ENCODE data around the gene PPM1N. TPM values are rescaled to one million over a fixed set of nuclear protein-coding genes. Genes with fewer than 3 reads are reported as not detected.
A peak's percentile ranks its signal among the peaks of the same experiment; 100 is the strongest.

The PPM1N gene
- total and polyA plus RNA-seq, 2 of the 13 experiments (the other 11 are each of a cell fraction or from before 2014, with no cell fraction given): 0.31 to 1.8 TPM

DNA sequence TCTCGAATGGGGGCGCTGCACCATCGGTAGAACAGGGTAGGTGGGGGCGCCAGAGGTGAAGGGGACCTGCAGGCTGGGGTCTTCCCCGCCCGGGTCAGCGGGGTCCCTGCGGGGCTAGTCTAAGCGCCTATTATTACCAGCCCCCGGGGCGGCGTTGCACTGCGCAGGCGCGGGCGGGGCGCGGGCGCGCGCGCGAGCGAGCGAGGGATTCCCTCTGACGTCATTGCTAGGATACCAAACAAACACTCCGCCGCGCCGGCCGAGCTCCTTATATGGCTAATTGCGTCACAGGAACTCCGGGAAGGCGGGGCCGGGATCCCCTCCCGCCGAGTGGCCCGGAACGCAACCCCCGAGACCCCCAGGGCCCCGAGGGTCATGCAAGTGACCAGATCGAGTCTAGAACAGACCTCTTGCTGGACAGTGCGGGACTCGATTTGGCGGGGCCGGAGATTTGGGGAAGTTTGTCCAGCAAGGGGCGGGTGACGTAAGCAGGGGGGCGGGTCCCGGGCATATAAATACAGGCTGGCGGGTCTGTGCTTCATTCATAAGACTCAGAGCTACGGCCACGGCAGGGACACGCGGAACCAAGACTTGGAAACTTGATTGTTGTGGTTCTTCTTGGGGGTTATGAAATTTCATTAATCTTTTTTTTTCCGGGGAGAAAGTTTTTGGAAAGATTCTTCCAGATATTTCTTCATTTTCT, 30.6 kb upstream of the PPM1N start, which contains the start of gene FOSB (continued):
- TF ChIP-seq ZNF709 (CRISPR knock-in tag; IDR thresholded peaks at IDR 0.05) (no peak), EZH2 (conservative IDR thresholded peaks at IDR 0.05; ENCODE audit: low read depth, low read length) (no peak), JUN (CRISPR knock-in tag; IDR thresholded peaks at IDR 0.05) (no peak; the same call in 1 of the 2 replicates), ZNF34 (CRISPR knock-in tag; IDR thresholded peaks at IDR 0.05; ENCODE audit: borderline replicate concordance) (no peak), HNRNPH1 (optimal IDR thresholded peaks at IDR 0.05; ENCODE audit: low read depth, low read length) (no peak), ZNF496 (CRISPR knock-in tag; IDR thresholded peaks at IDR 0.05; ENCODE audit: insufficient replicate concordance) (no peak), DMAP1 (CRISPR knock-in tag; IDR thresholded peaks at IDR 0.05) (no peak), TFDP2 (CRISPR knock-in tag; IDR thresholded peaks at IDR 0.05) (peak; percentile 41; the same call in 1 of the 2 replicates), TCF12 (IDR thresholded peaks at IDR 0.05) (no peak), TCF12 (CRISPR knock-in tag; IDR thresholded peaks at IDR 0.05) (peak; percentile 59; the same call in 1 of the 2 replicates), GLI4 (CRISPR knock-in tag; IDR thresholded peaks at IDR 0.05; ENCODE audit: borderline replicate concordance) (no peak), NCOA2 (CRISPR knock-in tag; IDR thresholded peaks at IDR 0.05) (no peak), BORCS8-MEF2B (CRISPR knock-in tag; IDR thresholded peaks at IDR 0.05) (no peak), YY1 (IDR thresholded peaks at IDR 0.05; ENCODE audit: insufficient read depth, insufficient replicate concordance, low read depth, low read length) (no peak), ZNF317 (CRISPR knock-in tag; IDR thresholded peaks at IDR 0.05) (0 out of 2 replicates have a peak, but pooled peaks have one; percentile 8), ZNF546 (CRISPR knock-in tag; conservative IDR thresholded peaks at IDR 0.05) (no peak), CERS6 (CRISPR knock-in tag; IDR thresholded peaks at IDR 0.05) (no peak), SMAD1 (CRISPR knock-in tag; IDR thresholded peaks at IDR 0.05; ENCODE audit: borderline replicate concordance, low read depth) (no peak), ZMAT3 (CRISPR knock-in tag; conservative IDR thresholded peaks at IDR 0.05) (no peak), ZNF225 (CRISPR knock-in tag; IDR thresholded peaks at IDR 0.05) (no peak), HMGA1 (CRISPR knock-in tag; conservative IDR thresholded peaks at IDR 0.05) (no peak), ZNF354B (CRISPR knock-in tag; IDR thresholded peaks at IDR 0.05) (no peak), ZSCAN22 (CRISPR knock-in tag; IDR thresholded peaks at IDR 0.05) (no peak), ZNF253 (CRISPR knock-in tag; IDR thresholded peaks at IDR 0.05; ENCODE audit: borderline replicate concordance) (no peak), GMEB1 (CRISPR knock-in tag; IDR thresholded peaks at IDR 0.05; ENCODE audit: borderline replicate concordance) (peak; percentile 80; the same call in 1 of the 2 replicates)
- TF ChIP-seq, protein P1, sequence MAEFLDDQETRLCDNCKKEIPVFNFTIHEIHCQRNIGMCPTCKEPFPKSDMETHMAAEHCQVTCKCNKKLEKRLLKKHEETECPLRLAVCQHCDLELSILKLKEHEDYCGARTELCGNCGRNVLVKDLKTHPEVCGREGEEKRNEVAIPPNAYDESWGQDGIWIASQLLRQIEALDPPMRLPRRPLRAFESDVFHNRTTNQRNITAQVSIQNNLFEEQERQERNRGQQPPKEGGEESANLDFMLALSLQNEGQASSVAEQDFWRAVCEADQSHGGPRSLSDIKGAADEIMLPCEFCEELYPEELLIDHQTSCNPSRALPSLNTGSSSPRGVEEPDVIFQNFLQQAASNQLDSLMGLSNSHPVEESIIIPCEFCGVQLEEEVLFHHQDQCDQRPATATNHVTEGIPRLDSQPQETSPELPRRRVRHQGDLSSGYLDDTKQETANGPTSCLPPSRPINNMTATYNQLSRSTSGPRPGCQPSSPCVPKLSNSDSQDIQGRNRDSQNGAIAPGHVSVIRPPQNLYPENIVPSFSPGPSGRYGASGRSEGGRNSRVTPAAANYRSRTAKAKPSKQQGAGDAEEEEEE (CRISPR knock-in tag; IDR thresholded peaks at IDR 0.05; ENCODE audit: borderline replicate concordance): 0 out of 2 replicates have a peak, but pooled peaks have one; percentile 31
